HG02588 (cell line): ENCODE results near the gene CPLX1.

ENCODE experiments used
- ATAC-seq: cut with Tn5 transposase; IDR thresholded peaks from one replicate; pipeline ENCODE4 v1.9.1; 2021; ENCODE audit warnings: mild to moderate bottlenecking, moderate library complexity; ENCODE audit not compliant: unreplicated experiment

The CPLX1 gene

DNA sequence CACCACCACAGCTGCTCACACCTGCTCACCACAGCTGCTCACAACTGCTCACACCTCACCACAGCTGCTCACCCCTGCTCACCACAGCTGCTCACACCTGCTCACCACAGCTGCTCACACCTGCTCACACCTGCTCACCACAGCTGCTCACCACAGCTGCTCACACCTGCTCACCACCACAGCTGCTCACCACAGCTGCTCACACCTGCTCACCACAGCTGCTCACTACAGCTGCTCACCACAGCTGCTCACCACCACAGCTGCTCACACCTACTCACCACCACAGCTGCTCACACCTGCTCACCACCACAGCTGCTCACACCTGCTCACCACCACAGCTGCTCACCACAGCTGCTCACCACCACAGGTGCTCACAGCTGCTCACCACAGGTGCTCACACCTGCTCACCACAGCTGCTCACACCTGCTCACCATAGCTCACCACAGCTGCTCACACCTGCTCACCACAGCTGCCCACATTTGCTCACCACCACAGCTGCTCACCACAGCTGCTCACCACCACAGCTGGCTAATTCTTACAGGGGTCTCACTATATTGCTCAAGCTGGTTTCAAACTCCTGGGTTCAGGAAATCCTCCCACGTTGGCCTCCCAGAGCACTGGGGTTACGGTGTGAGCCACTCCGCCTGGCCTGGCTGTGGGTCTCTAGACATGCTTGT is 30.4 kb upstream of the CPLX1 start:
- ATAC-seq: no peak

DNA sequence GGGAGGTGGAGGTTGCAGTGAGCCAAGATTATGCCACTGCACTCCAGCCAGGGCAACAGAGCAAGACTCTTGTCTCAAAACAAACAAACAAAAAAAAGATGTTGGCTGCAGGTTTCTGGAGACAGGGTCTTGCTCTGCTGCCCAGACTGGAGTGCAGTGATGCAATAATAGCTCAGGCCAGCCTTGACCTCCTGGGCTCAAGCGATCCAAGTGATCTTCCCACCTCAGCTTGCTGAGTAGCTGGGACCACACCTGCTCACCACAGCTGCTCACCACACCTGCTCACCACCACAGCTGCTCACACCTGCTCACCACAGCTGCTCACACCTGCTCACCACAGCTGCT is 29.9 kb upstream of the CPLX1 start:
- no peak for ATAC-seq

DNA sequence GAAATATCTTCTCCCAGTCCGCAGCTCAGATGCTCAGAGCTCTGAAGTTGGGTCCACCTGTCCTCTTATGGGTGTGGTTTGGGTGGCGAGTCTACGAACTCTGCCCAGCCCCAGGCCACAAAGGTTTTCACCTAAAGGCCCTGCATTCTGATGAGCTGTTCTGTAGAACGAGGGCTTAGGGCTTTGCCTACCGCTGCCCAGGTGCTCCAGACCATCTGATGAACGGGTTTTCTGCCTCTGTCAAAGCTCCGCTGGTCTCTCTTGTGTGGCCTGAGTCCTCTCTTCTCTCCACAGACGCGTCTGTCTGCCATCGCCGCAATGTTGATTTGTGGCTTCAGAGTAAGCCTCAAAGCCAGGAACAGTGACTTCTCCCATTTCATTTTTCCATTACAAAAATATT is 28.4 kb upstream of the CPLX1 start:
- ATAC-seq: no peak

DNA sequence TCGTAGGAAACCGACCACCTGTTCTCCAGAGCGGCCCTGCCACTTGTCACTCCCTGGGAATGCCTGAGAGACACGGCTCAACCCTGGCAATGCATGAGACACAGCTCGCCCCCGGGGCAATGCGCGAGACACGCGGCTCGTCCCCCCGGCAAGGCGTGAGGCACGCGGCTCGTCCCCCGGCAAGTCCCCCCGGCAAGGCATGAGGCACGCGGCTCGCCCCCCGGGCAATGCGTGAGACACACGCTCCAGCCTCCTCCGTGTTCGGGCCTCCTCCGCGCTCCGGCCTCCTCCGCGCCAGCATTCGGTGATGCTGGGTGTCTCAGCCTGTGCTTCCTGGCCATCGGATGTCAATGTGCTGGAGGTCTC is 27.5 kb upstream of the CPLX1 start:
- no peak for ATAC-seq

DNA sequence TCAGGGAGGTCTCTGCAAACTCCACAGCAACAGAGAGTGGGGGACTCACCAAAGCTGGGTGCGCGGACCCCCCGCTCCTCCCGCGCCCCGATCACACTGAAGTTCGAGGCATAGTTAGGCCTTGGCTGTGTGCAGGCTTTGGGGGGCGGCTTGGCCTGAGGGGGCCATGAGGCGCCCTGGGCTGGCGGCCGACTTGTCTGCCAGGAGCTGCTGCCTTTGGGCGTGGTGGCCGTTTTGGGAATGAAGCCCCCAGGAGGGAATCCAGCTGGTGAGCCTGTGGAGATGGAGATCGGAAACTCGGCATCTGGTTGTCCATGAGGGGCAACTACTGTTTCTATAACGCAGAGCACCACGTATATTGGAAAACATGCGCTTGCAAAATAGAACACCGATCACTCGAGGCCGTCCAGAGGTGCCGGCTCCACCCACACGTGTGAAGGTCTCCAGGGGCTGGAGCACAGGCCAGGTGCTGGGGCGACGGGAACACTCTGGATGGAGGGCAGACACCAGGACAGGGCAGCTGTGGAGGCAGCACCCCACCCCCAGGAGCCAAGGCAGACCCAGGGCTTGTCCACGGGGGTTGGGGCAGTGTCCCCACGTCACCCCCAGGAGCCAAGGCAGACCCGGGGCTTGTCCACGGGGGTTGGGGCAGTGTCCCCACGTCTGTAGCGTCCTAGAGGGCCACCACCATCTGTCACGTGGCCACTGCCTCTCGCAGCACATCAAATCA is 25.9 kb upstream of the CPLX1 start:
- no peak for ATAC-seq

DNA sequence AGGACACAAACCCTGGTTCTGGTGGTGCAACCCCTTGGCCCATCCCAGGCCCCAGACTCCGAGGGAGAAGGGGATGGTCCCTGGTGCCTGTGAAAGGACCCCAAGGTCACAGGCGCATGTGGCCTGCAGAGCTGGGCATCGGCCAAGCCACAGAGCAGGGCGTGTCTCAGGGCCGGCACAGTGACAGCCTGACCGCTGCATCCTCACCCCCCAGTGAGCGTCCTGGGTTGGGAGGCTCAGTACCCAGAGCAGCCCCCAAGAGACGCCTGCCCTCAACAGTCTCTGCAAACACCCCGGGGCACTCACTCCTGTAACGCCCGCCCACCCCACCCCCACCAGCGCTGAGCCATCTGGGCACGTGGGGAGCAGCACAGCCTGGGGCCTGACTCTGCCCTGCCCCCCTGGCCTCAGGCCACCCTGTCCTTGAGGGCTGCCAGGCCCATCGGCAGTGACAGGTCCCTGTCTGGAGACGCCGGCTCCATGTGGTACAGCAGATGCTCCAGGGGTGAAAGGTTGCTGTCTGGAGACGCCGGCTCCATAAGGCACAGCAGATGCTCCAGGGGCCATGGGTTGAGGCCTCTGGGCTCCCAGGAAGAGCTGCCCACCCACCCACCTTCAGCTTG is 24.5 kb upstream of the CPLX1 start:
- ATAC-seq: no peak

DNA sequence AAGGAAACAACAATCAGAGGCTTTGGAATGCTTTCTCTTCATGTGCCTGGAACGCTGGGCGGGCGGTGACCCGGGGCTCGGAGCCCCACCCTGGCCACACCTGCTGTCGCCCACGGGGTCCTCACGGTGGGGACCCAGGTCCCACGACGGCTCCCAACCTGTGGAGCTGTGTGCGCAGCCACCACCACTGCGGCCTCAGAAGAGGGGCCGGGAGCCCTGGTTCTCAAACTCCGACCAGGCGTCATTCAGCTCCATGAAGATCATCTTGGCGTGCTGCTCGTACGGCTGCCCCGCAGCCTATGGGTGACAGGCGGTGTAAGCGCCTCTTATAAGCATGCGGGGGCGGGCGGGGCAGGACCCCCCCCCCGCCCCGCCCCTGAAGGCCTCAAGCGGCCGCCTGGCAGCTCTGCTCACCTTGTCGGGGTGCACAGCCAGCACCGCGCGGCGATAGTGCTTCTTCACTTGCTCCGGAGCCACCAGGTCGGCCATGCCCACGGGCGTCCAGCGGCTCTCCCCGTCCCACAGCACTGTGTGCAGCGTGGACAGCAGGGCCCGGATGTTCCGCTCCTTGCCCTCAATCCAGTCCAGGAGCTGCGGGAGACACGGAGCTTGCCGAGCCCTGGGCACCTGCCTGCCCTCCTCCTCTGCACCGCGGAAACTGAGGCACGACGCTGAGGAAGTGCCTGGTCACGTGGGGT is 23.7 kb upstream of the CPLX1 start:
- no peak for ATAC-seq

DNA sequence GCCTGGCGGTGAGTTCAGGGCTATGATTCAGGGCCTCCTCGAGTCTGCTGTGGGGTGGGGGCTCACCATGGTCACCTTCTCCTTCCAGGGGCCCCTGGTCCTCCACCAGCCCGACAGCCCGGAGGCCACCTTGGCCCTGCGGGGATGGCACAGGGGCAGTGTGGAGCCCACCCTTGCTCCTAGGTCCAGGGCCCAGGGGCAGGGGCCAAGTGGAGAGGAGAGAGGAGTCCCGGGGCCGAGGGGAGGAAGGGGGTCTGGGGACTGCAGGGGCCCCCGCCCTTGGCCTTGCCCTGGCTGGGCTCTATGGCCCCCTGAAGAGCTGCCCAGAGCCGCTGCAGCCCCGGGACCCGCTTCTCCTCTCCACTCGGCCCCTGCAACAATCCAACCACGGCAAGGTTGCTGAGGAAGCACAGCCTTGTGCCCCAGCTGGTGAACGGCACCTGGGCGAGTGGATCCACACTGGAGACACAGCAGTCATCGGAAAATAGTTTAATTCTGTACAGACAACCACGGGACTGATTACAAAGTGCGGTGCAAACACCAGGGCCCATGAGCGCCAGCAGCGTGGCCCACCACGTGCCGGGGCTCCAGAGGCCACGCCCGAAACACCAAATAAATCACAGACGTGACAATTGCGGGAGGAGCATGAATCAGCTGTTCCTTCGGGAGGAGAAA is 23.0 kb upstream of the CPLX1 start:
- no peak for ATAC-seq

DNA sequence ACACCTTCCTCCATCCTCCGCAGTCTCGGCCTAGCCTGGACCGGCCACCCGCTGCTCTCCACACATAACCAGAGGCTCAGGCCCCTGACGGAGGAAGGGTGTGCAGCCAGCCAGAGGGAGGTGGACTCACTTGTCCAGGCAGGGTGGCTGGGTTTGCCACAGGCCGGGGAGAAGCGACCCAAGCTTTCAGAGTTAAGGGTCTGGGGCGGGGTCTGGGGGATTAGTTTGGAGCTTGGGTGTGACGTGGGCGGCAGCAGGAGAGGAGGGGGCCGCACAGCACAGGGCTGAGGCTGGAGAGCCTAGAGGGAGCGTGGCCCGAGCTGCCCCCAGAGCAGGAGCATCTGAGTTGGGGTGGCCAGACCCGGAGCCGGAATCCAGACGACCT is 22.4 kb upstream of the CPLX1 start:
- ATAC-seq: no peak

DNA sequence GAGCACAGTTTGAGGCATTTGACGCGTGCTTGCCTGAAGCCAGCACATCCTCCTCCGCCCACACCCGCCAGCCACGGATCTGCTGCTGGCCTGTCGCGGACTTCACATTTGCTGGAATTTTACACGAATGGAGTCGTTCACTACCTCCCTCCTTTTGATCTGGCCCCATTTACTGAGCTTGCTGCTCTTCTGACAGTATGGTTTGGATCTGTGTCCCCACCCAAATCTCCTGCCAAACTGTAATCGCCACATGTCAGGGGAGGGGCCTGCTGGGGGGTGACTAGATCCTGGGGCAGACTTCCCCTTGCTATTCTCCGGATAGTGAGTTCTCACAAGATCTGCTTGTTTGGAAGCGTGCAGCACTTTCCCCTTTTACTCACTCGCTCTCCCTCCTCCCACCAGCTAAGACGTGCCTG is 19.9 kb upstream of the CPLX1 start:
- ATAC-seq: no peak

DNA sequence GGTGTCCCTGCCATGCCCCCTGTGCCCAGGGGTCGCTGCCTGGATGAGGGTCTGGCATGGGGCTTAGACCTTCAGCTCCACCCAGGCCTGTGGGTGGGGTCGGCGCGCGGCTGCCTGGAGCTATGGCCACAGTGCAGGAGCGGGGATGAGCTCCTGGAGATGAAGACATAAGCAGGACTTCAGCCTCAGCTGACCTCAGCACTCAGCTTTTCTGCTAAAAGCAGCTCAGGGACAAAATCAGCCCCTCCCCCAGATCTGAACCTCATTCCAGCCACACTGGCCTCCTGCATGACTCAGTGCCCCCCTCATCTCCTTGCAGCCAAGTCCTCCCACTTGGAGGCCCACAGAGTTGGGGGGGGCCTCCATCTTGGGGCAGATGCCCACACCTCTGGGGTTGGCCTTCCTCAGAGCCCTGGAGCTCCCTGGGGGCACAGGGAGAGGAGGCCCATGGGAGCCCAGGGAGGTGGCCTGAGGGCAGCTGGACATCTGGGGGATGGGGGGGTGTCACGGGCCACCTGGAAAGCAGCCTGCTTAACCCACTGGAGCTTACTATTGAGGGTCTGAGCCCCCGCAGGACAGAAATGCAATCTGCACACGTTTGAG is 19.4 kb upstream of the CPLX1 start:
- ATAC-seq: no peak

DNA sequence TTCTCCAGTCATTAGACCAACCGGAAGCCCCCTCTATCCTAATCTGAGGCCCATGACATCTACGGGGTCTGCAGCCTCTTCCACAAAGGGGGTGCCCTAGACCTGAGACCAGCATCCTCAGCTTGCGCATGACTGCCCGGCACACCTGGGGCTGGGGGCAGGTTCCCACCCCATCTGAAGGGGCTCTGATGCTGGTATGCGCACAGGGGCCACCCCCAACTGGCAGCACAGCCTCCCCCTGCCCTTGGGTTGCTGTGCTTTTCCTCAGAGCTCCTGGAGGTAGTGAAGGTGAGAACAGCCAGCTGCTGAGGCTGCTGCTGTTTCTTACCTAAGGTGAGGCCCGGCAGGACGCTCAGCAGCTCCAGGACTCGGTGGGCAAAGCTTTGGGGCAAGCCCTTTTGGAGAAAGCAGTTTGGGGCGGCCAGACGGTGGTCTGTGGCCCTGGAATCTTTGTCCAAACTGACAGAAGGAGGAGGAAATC is 18.9 kb upstream of the CPLX1 start:
- ATAC-seq: no peak

DNA sequence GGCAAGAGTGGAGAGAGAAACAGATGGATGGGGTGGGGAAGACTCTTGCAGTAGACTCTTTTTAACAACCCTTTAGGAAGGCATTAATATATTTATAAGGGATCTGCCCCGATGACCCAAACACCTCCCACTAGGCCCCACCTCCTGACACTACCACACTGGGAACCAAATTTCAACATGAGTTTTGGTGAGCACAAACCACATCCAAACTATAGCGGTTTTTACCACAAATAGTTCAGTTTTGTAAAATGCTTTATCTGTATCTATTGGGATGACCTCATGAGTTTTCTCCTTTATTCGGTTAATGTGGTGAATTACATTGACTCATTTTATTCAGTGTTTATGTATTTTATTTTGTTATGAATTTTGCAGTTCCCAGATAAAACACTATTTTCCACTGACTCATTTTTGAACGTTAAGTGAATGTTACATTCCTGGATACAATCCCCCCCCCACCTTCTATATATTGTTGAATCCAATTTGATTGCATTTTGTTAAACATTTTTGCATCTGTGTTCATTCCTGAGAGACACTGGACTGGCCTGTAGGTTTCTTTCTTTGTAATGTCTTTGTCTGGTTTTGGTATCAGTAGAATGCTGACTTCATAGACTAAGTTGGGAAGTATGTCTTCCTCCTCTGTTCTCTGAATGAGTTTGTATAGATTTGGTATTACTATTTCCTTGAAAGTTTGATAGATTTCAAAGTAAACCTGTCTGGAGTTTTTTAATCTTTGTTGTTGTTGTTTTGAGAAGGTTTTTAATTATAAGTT is 13.9 kb upstream of the CPLX1 start:
- no peak for ATAC-seq

DNA sequence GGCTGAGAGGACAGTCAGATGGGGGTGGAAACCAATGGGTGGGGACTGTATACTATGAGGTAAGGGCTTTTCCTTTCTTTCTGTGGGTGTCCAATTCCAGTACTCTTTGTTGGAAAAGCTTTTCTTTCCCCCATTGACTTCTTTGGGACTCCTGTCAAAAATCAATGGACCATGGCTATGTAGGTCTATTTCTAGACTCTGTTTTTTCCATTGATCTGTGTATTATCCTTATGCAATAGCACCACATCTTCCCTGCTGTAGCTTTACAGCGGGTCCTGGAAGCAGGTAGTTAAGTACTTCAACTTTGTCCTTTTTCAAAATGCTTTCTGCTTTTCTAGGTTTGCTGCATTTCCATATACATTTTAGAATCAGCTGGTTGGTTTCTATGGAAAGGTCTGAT is 11.8 kb upstream of the CPLX1 start:
- no peak for ATAC-seq

DNA sequence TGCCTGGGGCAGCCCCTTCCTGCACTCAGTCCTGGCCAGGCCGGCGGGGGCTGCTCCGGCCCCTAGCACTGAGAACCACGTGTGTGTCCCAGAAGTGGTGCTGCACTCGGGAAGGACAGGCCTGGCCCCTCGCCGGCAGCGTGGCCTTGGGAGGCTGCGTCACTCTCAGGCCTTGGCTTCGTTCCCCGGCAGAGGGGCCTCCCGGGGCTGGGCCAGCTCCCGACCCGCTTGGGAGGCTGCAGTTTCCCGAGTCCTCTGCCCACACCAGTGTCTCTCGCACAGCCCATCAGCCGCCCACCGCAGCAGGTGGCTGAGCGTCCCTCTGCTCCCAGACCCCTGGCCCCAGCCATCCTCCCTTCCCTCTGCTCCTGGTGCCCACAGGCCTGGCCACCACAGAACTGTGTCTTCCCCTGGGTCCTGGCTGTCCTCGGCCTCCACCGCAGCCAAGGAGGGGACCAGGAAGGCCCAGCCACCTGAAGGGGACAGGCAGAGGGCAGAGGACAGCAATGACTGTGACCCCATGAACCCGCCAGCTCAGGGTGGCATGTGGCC is 10.9 kb upstream of the CPLX1 start:
- no peak for ATAC-seq

DNA sequence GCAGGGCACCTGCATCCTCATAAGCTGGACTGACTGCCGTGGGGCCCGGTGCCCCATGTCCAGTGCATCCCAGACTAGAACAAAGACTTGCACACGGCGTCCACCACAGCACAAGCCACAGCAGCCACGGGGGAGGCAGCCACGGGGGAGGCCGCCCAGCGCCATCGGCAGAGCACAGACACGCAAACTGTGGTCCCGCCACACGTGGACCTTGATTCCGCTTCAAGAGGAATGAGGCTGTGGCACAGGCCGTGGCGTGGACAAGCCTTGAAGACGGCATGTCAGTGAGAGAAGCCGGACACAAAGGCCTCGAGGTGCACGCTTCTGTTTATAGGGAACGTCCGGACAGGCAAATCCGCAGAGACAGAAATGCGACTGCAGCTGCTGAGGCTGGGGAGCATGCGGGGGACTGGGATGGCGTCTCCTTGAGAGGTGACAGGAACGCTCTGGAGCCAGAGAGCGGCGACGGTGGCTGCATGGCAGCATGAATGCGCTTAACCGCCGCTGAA is 10.1 kb upstream of the CPLX1 start:
- ATAC-seq: no peak

DNA sequence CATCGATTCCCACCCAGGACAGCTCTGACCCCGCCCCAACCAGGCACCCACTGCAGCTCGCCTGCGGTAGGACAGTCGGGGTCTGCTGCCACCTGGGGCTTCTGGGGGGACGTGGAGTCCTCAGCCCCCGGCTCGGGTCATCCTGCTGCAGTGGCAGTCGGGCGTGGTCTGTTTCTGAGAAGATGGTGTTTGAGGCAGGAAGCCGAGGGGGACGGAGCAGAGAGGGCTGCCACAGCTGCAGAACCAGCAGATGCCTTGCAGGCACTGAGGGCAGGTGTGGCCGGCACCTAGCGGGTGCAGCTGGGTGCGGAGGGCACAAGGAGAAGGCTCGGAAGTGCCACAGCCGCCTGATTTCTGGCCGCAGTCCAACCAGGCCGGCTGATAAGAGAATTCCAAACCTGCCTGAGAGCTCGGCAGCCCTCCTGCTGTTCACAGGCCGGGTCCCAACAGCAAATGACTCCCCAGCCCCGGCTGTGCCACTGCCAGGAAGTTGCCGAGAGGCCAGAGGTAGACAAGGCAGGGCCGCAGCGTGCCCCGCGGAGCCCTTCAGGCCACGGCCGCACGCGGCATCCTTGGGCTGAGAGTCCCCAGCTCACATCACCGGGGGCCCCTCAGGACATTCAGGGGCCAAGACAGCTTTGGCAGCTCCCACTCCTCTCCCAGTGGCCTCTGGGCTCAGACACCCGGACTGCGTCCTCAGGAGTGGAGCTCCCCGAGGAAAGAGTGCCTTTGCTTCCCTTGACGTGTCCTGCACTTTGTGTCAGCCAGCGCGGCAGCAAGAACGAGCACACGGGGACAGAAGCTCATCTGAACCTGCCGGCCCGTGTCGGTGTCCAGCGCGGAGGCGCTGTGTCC is 9.4 kb upstream of the CPLX1 start:
- ATAC-seq: no peak

DNA sequence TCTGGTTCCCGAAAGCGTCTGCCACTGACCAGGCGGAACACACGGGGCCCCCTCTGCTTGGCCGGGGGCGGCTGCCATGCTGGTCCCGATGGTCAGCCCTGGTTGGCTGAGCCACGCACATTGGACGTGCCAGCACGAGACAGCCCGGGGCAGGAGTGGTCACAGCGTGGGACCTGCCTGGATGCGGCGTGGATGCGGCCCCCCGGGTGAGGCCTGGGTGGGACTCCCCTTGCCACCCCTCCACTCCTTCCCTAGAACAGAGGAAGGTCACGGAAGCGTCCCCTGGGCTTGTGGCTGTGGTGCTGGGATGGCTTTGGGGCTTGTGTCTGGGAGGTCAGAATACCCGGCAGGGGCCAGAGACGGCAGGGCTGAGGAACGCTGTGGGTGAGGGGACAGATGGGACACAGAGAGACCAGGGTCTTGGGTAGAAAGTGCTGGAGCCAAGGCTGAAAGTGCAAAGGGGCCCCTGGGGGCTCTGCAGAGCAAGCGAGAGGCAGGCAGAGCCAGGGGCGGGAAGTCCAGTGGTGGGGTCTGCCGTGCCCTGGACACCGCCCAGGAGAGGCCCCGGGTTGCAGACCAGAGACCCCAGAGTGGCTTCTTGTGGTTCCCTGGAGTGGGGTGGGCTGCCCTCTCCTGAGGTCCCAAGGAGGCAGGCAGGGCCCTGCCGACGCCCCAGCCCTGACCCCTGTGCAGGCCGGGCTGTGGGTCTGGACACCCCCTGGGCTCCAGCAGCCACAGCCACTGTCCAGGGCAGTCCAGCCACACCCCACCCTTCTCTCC is 8.6 kb upstream of the CPLX1 start:
- ATAC-seq: no peak
